Glutamatergic neuron (in vitro differentiated cells): Measurements from ENCODE around the gene COL8A1. TPM values are rescaled to one million over a fixed set of nuclear protein-coding genes. Genes with fewer than 3 reads are reported as not detected.
A peak's percentile ranks its signal among the peaks of the same experiment; 100 is the strongest.

ENCODE experiments used
- DNase-seq: peaks from one replicate; pipeline ENCODE4 v3.0.0; 2022
- H3K27ac Mint-ChIP-seq: one replicate; pipeline ENCODE4 v1.8.0; 2020; ENCODE audit warnings: mild to moderate bottlenecking, mixed read lengths, inconsistent platforms; ENCODE audit not compliant: unreplicated experiment
- H3K27me3 Mint-ChIP-seq: one replicate; pipeline ENCODE4 v1.8.0; 2020; ENCODE audit warnings: mild to moderate bottlenecking, moderate library complexity, mixed read lengths, inconsistent platforms; ENCODE audit not compliant: unreplicated experiment
- H3K36me3 Mint-ChIP-seq: one replicate; pipeline ENCODE4 v1.8.0; 2020; ENCODE audit warnings: mild to moderate bottlenecking, mixed read lengths, inconsistent platforms; ENCODE audit not compliant: unreplicated experiment
- H3K4me1 Mint-ChIP-seq: one replicate; pipeline ENCODE4 v1.8.0; 2020; ENCODE audit warnings: mild to moderate bottlenecking, low read depth, mixed read lengths, inconsistent platforms; ENCODE audit not compliant: unreplicated experiment
- H3K4me3 Mint-ChIP-seq: one replicate; pipeline ENCODE4 v1.8.0; 2020; ENCODE audit warnings: mild to moderate bottlenecking, mixed read lengths, inconsistent platforms; ENCODE audit not compliant: unreplicated experiment
- H3K9me3 Mint-ChIP-seq: one replicate; pipeline ENCODE4 v1.8.0; 2020; ENCODE audit warnings: mild to moderate bottlenecking, moderate library complexity, mixed read lengths, inconsistent platforms; ENCODE audit not compliant: unreplicated experiment
- CTCF ChIP-seq: fragments of 200-600 bp; sonication (generic); IDR thresholded peaks from one replicate; pipeline ENCODE4 v1.5.0; 2021; ENCODE audit not compliant: partially characterized antibody, unreplicated experiment
- total RNA-seq: library from RNA; stranded (reverse); fragmentation: NEBNext Ultra II Directional; extraction: Animal tissue kit (Norgen Biotek cat#: 25700); gene quantifications from one replicate; pipeline ENCODE4 v1.2.1, GENCODE V29; 2021; ENCODE audit not compliant: unreplicated experiment

Gene COL8A1
- total RNA-seq, 1 donor from 2014 or later: 0.25 TPM

GRCh38 chr3:99777708-99778107, 139.3 kb downstream of the COL8A1 start:
- no peak for TF ChIP-seq CTCF
- Mint-ChIP-seq H3K9me3 (no peaks in the 10 kb centered on the region), H3K4me1 (no peaks in the 10 kb centered on the region), H3K27me3 (no peaks in the 10 kb centered on the region), H3K4me3 (no peak overlapping the region), H3K36me3 (no peaks in the 10 kb centered on the region), H3K27ac (no peak overlapping the region)
- DNase-seq: no peak

DNA sequence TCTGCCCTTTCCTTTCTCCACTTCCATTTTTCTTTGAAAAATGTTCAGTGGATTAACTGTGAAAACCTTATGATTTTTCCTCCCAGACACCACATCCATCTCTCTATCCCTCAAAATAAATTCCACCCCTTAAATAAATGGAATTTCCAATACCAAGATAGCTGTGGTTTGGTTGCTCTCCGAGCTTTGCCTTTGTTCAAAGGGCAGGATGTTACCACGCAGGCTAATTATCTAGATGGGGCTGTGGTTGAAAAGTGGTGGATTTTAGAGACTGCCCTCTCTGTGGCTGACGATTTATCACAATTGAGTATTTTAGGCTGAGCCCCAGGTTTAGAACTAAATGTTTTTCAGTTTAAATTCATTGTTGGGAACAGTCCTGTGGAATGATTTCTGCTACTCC, 142.4 kb downstream of the COL8A1 start:
- Mint-ChIP-seq H3K4me3 (no peak overlapping the region), H3K27ac (no peak overlapping the region), H3K36me3 (no peaks in the 10 kb centered on the region), H3K4me1 (no peaks in the 10 kb centered on the region), H3K27me3 (no peaks in the 10 kb centered on the region), H3K9me3 (no peaks in the 10 kb centered on the region)
- DNase-seq: no peak
- no peak for TF ChIP-seq CTCF

- H3K4me3 Mint-ChIP-seq: no peak overlapping the region
- H3K4me1 Mint-ChIP-seq: no peaks in the 10 kb centered on the region
- no peaks in the 10 kb centered on the region for H3K36me3 Mint-ChIP-seq
- H3K27ac Mint-ChIP-seq: no peak overlapping the region
- no peaks in the 10 kb centered on the region for H3K9me3 Mint-ChIP-seq
- no peak for DNase-seq
- H3K27me3 Mint-ChIP-seq: no peaks in the 10 kb centered on the region
- TF ChIP-seq CTCF: no peak
Measured at GRCh38 chr3:99781761-99782160, 143.4 kb downstream of the COL8A1 start.

GRCh38 chr3:99783011-99783573, 144.7 kb downstream of the COL8A1 start:
- H3K9me3 Mint-ChIP-seq: no peaks in the 10 kb centered on the region
- TF ChIP-seq CTCF: no peak
- H3K27me3 Mint-ChIP-seq: no peaks in the 10 kb centered on the region
- H3K4me1 Mint-ChIP-seq: no peaks in the 10 kb centered on the region
- no peak overlapping the region for H3K4me3 Mint-ChIP-seq
- H3K36me3 Mint-ChIP-seq: no peaks in the 10 kb centered on the region
- H3K27ac Mint-ChIP-seq: no peak overlapping the region
- DNase-seq: no peak

DNA sequence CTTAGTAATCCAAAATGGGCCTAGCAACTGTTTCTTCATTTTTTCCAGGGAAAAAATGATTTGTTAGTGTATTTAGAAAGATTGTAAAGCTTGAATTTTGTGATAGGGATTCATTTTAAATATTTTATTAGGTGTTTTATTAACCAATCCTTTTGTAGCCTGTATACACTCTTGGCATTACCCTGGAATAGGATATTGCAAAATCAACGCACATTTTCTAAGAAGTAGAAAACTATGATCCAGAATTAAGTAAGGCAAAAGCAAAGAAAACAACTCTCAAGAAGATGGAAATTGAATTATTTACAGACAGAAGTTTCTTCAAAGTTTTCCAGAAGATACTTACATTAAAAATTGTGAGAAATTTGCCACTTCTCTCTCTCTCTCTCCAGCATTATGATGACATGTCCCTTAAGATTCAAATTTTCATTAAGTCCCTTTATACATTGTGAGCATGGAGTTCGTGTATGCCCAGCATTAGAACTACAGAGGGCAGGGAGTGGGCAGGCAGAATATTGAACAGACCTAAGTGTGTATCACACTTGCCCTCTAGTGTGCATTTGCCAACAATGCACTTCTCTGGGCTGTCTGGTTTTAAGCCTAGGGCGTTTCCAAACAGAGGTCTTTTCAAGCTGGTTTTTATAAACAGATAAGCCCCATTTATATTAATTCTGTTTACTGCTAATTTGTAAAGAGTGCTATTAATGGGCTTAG, 150.8 kb downstream of the COL8A1 start:
- TF ChIP-seq CTCF: peak; percentile 70
- DNase-seq: peak; percentile 32
- H3K4me1 Mint-ChIP-seq: no peaks in the 10 kb centered on the region
- H3K27me3 Mint-ChIP-seq: no peaks in the 10 kb centered on the region
- H3K27ac Mint-ChIP-seq: no peak overlapping the region
- no peaks in the 10 kb centered on the region for H3K9me3 Mint-ChIP-seq
- H3K4me3 Mint-ChIP-seq: no peak overlapping the region
- no peaks in the 10 kb centered on the region for H3K36me3 Mint-ChIP-seq
